ENCODE measurements around the gene HOTAIR.
A peak's percentile ranks its signal among the peaks of the same experiment; 100 is the strongest.

HOTAIR gene

DNA sequence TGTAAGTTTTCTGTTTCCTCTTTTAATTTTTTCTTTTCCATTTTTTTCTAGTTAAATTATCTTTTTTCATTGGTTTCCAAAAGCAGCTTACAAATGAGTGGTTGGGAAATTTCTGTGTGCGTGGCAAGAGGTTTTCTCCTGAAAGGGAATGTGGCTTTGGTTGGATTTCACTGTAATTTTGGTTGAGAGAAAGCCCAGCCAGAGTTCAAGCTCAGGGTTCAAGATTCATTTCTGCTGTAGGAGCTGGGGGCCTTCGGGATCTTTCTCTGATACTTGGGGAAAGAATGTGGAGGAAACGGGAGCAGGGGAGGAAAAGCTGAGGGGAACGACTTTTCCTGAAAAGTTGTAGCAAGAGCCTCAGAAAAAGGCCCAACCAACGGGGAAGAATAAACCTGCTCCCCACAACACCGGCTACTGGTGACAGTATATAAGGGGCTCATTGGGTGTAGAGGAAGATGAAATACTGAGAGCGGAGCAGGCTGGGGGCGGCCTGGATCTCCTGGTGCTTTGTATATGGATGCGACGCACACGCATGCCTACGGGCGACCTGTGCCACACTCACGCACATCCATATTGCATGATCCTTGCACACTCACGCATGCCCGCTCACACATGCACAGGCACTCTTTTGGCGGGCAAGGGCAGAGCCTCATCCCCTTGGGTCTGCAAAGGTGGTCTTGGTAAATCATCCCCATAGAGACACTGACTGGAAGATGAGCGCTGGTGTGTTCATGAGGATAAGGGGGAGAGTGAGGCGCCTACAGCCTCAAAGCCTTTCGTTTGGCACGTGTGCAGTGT, 12.1 kb upstream of the HOTAIR start:
- no peak for DNase-seq (ENCODE audit: low spot score)
- TF ChIP-seq, protein P1, sequence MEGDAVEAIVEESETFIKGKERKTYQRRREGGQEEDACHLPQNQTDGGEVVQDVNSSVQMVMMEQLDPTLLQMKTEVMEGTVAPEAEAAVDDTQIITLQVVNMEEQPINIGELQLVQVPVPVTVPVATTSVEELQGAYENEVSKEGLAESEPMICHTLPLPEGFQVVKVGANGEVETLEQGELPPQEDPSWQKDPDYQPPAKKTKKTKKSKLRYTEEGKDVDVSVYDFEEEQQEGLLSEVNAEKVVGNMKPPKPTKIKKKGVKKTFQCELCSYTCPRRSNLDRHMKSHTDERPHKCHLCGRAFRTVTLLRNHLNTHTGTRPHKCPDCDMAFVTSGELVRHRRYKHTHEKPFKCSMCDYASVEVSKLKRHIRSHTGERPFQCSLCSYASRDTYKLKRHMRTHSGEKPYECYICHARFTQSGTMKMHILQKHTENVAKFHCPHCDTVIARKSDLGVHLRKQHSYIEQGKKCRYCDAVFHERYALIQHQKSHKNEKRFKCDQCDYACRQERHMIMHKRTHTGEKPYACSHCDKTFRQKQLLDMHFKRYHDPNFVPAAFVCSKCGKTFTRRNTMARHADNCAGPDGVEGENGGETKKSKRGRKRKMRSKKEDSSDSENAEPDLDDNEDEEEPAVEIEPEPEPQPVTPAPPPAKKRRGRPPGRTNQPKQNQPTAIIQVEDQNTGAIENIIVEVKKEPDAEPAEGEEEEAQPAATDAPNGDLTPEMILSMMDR (IDR thresholded peaks at IDR 0.05; ENCODE audit: extremely low read depth, missing control alignments), result no peak

DNA sequence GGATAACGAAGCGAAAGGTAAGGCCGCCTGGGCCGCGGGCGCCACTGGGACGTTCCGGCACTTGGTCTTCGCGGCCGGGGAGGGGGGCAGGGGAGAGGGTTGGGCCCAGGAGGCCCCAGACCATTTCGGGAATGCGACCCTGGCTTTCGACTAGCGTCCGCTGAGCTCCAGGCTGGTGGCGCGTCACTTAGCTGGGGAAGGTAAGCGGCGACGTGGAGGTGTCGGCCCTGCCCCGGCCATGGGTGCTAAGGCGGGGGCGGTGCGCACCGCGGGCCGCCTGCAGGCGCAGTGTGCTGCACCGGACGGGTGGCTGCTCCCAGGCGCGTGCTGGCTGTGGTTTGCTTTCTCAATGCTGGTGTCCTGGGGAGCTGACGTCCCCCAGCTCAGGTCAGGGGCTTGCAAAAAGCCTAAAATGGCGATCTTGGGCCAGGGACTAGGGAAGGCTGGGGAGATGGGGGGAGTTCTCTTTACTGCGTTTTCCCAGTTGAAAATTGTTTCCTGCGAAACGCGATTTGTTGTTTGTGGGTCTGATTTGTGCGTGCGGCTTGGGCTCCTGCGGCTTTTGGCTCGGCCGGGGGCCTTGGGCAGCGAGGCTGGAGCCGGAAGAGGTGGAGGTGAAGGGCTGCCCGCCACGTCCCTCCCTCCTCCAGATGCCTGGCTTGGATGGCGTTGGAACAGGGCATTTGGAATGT, 11.4 kb upstream of the HOTAIR start:
- DNase-seq (ENCODE audit: low spot score), result no peak
- TF ChIP-seq, protein P1 (IDR thresholded peaks at IDR 0.05; ENCODE audit: extremely low read depth, missing control alignments), result no peak

DNA sequence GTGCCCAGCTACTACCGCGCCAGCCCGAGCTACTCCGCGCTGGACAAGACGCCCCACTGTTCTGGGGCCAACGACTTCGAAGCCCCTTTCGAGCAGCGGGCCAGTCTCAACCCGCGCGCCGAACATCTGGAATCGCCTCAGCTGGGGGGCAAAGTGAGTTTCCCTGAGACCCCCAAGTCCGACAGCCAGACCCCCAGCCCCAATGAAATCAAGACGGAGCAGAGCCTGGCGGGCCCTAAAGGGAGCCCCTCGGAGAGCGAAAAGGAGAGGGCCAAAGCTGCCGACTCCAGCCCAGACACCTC, 10.9 kb upstream of the HOTAIR start:
- TF ChIP-seq, protein P1 (IDR thresholded peaks at IDR 0.05; ENCODE audit: extremely low read depth, missing control alignments), result no peak
- no peak for DNase-seq (ENCODE audit: low spot score)

DNA sequence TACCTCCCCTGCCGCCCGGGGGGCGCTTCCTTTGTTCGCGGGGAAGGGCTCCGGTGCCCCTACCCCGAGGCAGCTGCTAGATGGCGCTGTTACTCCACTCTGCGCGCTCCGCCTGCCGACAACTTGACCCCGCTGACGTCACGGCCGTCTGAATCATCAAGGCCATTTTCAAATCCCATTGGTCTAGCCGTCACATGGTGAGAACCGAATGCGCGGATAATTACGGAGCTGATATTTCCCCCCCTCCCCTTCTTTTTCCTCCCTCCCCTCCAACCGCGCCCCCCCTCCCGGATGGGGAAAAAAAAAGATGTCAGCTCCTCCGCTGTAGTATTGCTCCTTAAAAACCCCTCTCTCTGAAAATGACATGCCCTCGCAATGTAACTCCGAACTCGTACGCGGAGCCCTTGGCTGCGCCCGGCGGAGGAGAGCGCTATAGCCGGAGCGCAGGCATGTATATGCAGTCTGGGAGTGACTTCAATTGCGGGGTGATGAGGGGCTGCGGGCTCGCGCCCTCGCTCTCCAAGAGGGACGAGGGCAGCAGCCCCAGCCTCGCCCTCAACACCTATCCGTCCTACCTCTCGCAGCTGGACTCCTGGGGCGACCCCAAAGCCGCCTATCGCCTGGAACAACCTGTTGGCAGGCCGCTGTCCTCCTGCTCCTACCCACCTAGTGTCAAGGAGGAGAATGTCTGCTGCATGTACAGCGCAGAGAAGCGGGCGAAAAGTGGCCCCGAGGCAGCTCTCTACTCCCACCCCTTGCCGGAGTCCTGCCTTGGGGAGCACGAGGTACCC, 10.3 kb upstream of the HOTAIR start, which contains the start of gene HOXC10:
Gene HOXC10, plus strand, starts transcription at position 246 of the 791 bp plus-strand sequence. Its CDS starts 114 bp downstream, at position 360.
- TF ChIP-seq, protein P1 (IDR thresholded peaks at IDR 0.05; ENCODE audit: extremely low read depth, missing control alignments), result peak; percentile 80
- DNase-seq (ENCODE audit: low spot score), result peak; percentile 92

DNA sequence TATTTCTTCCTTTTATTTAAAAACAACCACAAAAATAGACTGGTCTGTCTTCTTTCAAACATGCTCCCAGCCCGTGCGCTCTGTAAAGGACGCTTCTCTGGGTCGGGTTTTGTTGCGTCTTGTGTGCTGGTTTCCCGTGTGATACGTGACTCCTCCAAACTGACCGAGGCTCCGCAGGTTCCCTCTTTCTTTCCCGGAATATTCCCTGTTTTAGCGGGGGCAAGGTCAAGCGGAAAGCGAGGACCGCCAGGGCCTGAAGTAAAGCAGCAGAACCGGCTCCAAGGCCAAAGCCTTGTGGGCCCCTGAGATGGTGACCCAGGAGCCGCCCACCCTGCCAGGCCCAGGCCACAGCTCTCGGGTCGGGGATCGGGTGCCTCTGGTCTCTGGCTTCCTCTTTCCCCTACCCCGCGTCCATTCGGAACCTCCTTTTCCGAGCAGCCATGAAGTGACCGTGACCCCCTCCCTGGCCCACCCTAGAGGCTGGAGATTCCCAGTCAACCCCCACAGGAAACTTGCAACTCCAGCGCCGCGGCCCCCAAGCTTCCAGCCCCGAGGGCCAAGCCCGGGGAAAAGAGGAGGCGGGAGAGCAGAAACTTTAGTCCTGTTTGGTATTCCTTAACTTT, 9.3 kb upstream of the HOTAIR start:
- TF ChIP-seq, protein P1 (IDR thresholded peaks at IDR 0.05; ENCODE audit: extremely low read depth, missing control alignments), result no peak

DNA sequence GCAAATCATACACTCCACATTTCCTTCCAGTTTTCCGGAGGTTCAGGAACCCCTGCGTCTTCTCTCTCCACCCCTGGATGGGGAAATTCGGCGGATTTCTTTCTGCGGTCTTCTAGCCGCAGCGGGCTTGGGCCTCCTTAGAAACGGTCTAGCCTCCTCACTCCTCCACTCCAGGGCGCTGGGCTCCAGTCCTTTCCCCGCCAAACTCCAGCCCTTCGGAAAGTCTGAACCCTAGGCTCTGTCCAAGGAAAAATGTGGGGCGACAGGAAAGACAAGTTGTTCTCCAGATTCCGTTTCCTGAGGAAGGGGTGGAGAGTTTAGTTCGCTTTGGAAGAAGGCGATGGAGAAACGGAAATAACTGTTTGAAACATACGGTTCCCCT, 8.8 kb upstream of the HOTAIR start:
- DNase-seq (ENCODE audit: low spot score), result no peak
- TF ChIP-seq, protein P1 (IDR thresholded peaks at IDR 0.05; ENCODE audit: extremely low read depth, missing control alignments), result no peak

More for the DNA sequence above, 9.3 kb upstream of the HOTAIR start:
- DNase-seq (ENCODE audit: low spot score), result no peak
